ENCODE measurements around the gene GRWD1. TPM values are rescaled to one million over a fixed set of nuclear protein-coding genes. Genes with fewer than 3 reads are reported as not detected.
A peak's percentile ranks its signal among the peaks of the same experiment; 100 is the strongest.

The GRWD1 gene
- total RNA-seq, 4 donors from 2014 or later: 15.1 to 33.1 (median 29.7) TPM

- DNase-seq (ENCODE audit: low spot score in 2 of 2): peak; percentile 47 to 62
- no peaks in the 10 kb centered on the region for H3K9me3 ChIP-seq
- H3K4me1 ChIP-seq: peaks cover 0 to 52% (median 11%) of the 10 kb centered on the region in 4 donors
- TF ChIP-seq POLR2A (IDR thresholded peaks at IDR 0.05) (no peak), EP300 (IDR thresholded peaks at IDR 0.05) (no peak)
- TF ChIP-seq, protein P1, sequence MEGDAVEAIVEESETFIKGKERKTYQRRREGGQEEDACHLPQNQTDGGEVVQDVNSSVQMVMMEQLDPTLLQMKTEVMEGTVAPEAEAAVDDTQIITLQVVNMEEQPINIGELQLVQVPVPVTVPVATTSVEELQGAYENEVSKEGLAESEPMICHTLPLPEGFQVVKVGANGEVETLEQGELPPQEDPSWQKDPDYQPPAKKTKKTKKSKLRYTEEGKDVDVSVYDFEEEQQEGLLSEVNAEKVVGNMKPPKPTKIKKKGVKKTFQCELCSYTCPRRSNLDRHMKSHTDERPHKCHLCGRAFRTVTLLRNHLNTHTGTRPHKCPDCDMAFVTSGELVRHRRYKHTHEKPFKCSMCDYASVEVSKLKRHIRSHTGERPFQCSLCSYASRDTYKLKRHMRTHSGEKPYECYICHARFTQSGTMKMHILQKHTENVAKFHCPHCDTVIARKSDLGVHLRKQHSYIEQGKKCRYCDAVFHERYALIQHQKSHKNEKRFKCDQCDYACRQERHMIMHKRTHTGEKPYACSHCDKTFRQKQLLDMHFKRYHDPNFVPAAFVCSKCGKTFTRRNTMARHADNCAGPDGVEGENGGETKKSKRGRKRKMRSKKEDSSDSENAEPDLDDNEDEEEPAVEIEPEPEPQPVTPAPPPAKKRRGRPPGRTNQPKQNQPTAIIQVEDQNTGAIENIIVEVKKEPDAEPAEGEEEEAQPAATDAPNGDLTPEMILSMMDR (IDR thresholded peaks at IDR 0.05): no peak
- H3K36me3 ChIP-seq: no peaks in the 10 kb centered on the region
- WGBS, 2 donors: 11 to 18% methylated on average over 42 to 59 of the region's 104 CpGs
- peaks cover 2 to 45% of the 10 kb centered on the region in 2 donors for H3K27me3 ChIP-seq
- H3K27ac ChIP-seq: peak overlapping the region in 2 of 4 donors; percentile 63 to 78
- H3K4me3 ChIP-seq: peak overlapping the region in 3 of 4 donors; percentile 30 to 51 (median 32)
Measured at GRCh38 chr19:48398375-48399235, 47.2 kb upstream of the GRWD1 start.

DNA sequence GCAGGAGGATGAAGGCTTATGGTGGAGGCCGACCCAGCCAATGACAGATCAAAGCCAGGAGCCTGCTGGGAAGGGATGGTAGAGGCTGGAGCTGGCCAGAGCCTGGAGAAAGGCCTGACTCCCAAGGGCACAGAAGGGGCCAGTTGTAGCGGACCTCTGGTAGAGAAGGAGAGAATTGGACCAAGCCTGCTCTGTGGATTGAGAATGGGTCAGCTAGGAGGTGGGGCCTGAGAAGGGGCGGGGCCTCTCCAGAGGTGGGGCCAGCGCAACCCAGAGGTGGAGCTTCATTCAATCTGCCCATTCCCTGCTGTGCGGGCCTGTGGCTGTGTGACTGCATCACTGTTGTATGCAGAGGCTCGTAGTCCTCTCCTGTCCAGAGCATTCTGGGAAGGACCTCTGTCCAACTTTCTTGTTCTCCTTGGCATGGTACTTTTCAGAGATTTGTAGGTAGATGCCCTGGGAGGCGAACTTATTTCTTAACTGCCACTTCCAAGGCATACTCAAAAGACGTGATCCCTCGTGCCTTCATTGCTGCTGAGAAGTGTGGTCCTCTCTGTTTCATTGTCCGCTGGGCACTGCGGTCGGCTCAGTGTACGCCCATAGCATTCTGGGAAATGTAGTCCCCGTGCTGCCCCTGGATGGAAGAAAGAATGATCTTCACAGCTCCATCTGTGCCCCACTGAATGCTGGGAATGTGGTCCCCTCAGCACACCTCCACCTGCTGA lies 45.6 kb upstream of the GRWD1 start:
- Histone ChIP-seq H3K27me3 (peaks cover 2 to 30% of the 10 kb centered on the region in 2 donors), H3K27ac (peak overlapping the region in 2 of 4 donors; percentile 46 to 78), H3K9me3 (no peaks in the 10 kb centered on the region), H3K36me3 (no peaks in the 10 kb centered on the region), H3K4me1 (peaks cover 0 to 38% (median 0%) of the 10 kb centered on the region in 4 donors), H3K4me3 (peak overlapping the region in 1 of 4 donors; percentile 11)
- WGBS, 2 donors: 30 to 35% methylated on average over 13 to 14 of the region's 14 CpGs
- TF ChIP-seq POLR2A (IDR thresholded peaks at IDR 0.05) (no peak), EP300 (IDR thresholded peaks at IDR 0.05) (no peak)
- TF ChIP-seq, protein P1 (IDR thresholded peaks at IDR 0.05): no peak
- DNase-seq (ENCODE audit: low spot score in 2 of 2): peak; percentile 37 to 51

- no peaks in the 10 kb centered on the region for H3K36me3 ChIP-seq
- H3K4me1 ChIP-seq: peaks cover 0 to 28% (median 0%) of the 10 kb centered on the region in 4 donors
- TF ChIP-seq POLR2A (IDR thresholded peaks at IDR 0.05) (no peak), EP300 (IDR thresholded peaks at IDR 0.05) (no peak)
- TF ChIP-seq, protein P1 (IDR thresholded peaks at IDR 0.05): no peak
- WGBS, 2 donors: 58 to 64% methylated on average over 5 of the region's 5 CpGs
- H3K4me3 ChIP-seq: no peak overlapping the region
- no peak overlapping the region for H3K27ac ChIP-seq
- peaks cover 2 to 26% of the 10 kb centered on the region in 2 donors for H3K27me3 ChIP-seq
- H3K9me3 ChIP-seq: peaks cover 0 to 8% (median 0%) of the 10 kb centered on the region in 4 donors
- DNase-seq (ENCODE audit: low spot score in 2 of 2): no peak
Measured at GRCh38 chr19:48401287-48401686, 44.5 kb upstream of the GRWD1 start.

- 37 to 41% methylated on average over 3 of the region's 3 CpGs for WGBS, 2 donors
- no peak for DNase-seq (ENCODE audit: low spot score in 2 of 2)
- Histone ChIP-seq H3K36me3 (no peaks in the 10 kb centered on the region), H3K27ac (no peak overlapping the region), H3K4me3 (no peak overlapping the region), H3K9me3 (peaks cover 0 to 8% (median 0%) of the 10 kb centered on the region in 4 donors), H3K27me3 (peaks cover 0 to 12% of the 10 kb centered on the region in 2 donors), H3K4me1 (peaks cover 0 to 12% (median 0%) of the 10 kb centered on the region in 4 donors)
- TF ChIP-seq POLR2A (IDR thresholded peaks at IDR 0.05) (no peak), EP300 (IDR thresholded peaks at IDR 0.05) (no peak)
- TF ChIP-seq, protein P1 (IDR thresholded peaks at IDR 0.05): no peak
Measured at GRCh38 chr19:48403606-48404005, 42.2 kb upstream of the GRWD1 start.
